Pancreas (tissue), 10 donors: ENCODE results near the gene NEIL3. TPM values are rescaled to one million over a fixed set of nuclear protein-coding genes. Genes with fewer than 3 reads are reported as not detected.

ENCODE experiments used
- ATAC-seq, 4 donors: fragments of 200-7000 bp; cut with Tn5 transposase; one replicate each; pipeline versions ENCODE4 v1.8.0 to v1.9.1; 2020; ENCODE audit warnings: mild to moderate bottlenecking in 4 of 4, moderate library complexity in 4 of 4
- DNase-seq, 6 donors: peaks; one replicate each; pipeline ENCODE4 v3.0.0-alpha.2; 2020
- FAIRE-seq: peaks from 2 replicates; lab custom pipeline; 2012; peaks lifted over from hg19 to GRCh38; lab: Jason Lieb, UNC
- H3K27ac ChIP-seq, 4 donors: fragments of 200-600 bp; sonication (generic); 1 replicate in 3 of 4; 2 replicates in 1 of 4; pipeline versions ENCODE4 v1.5.0 to v1.8.0; 2020
- H3K27me3 ChIP-seq, 4 donors: fragments of 200-600 bp; one replicate each; pipeline ENCODE4 v1.8.0; 2021
- H3K36me3 ChIP-seq, 3 donors: fragments of 200-600 bp; sonication (generic) in 1 of 3; one replicate each; pipeline versions ENCODE4 v1.5.0 to v1.8.0; 2020 to 2021
- H3K4me1 ChIP-seq, 3 donors: fragments of 200-600 bp; one replicate each; pipeline ENCODE4 v1.8.0; 2021
- H3K4me3 ChIP-seq, 4 donors: fragments of 200-600 bp; sonication (generic) in 2 of 4; one replicate each; pipeline versions ENCODE4 v1.5.0 to v1.8.0; 2020 to 2021
- H3K9me3 ChIP-seq, 4 donors: fragments of 200-600 bp; one replicate each; pipeline ENCODE4 v1.8.0; 2021
- WGBS, 2 donors: extraction: QIAGEN DNeasy Blood & Tissue Kit; methylation state at CpG; one replicate each; pipeline ENCODE4 v1.1.7; 2013; 5-methylcytosine and 5-hydroxymethylcytosine counted together
- intact Hi-C, 3 donors: fragments of 100-400 bp; cut with DNase I; formaldehyde crosslinking; loops; one replicate each; pipeline versions ENCODE4 v1.11.1 to v1.14.2; 2022
- polyA plus RNA-seq, 2 donors: library from polyadenylated mRNA; stranded (reverse); fragments of 200-250 nt; gene quantifications; one replicate each; pipeline ENCODE4 v1.2.3, GENCODE V29; 2013
- total RNA-seq, 6 donors: library from RNA; stranded (reverse); fragmentation: NEBNext Ultra II Directional in 4 of 6; extraction: Animal tissue kit (Norgen Biotek cat#: 25700) in 4 of 6; gene quantifications; one replicate each; pipeline versions ENCODE4 v1.2.1 to v1.2.4, GENCODE V29; 2021 to 2023
- TF ChIP-seq, protein P1 (sequence below), 4 donors: fragments of 200-600 bp; sonication (generic) in 3 of 4; IDR thresholded peaks; one replicate each; pipeline versions ENCODE4 v1.5.0 to v1.8.0; 2021; ENCODE audit warnings: antibody characterized with exemption in 4 of 4
- donor health status: healthy with polysubstance abuse.
- donor health status: DM: no; HTN: no; CAD: no; lungs with moderate emphysema.
- donor health status: DM: no; HTN: no; CAD: no.
- donor health status: control.
- donor health status: control.
- donor health status: Bipolar disorder and iron deficiency.
- donor health status: DM: yes; HTN: yes; CAD: no.
- donor health status: DM: no; HTN: no; CAD: no.
- donor health status: DM: no; HTN: no; CAD: no.
- donor health status: DM: yes; HTN: yes; CAD: no.

The NEIL3 gene
- total and polyA plus RNA-seq, 8 donors: 0.09 to 0.25 (median 0.18) TPM; not detected in 5

DNA sequence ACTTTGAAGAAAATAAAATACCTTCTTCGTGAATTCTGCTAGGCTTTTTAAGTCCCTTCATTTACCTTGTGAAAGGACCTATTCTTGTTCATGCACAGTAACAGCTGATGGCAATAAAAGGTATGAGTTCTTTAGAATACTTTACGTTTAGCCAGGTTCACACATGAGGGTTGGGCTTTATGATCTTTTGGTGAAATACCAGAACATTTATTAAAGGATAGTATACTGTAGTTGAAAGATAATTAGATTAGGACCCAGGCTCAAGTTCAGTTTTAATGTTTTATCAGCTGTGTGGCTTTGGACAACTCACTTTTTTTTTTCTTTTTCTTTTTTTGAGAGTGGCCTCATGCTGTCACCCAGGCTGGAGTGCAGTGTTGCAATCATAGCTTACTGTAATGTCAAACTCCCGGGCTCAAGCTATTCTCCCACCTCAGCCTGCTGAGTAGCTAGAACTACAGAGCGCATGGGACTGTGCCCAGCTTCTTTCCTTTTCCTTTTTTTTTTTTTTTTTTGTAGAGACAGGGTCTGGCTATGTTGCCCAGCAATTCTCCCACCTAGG is 28.2 kb upstream of the NEIL3 start:
- FAIRE-seq: no peak
- Histone ChIP-seq H3K9me3 (no peaks in the 10 kb centered on the region), H3K4me1 (no peaks in the 10 kb centered on the region), H3K36me3 (no peaks in the 10 kb centered on the region), H3K4me3 (no peak overlapping the region), H3K27ac (no peak overlapping the region), H3K27me3 (no peaks in the 10 kb centered on the region)
- intact Hi-C loops: no loop called here
- TF ChIP-seq, protein P1, sequence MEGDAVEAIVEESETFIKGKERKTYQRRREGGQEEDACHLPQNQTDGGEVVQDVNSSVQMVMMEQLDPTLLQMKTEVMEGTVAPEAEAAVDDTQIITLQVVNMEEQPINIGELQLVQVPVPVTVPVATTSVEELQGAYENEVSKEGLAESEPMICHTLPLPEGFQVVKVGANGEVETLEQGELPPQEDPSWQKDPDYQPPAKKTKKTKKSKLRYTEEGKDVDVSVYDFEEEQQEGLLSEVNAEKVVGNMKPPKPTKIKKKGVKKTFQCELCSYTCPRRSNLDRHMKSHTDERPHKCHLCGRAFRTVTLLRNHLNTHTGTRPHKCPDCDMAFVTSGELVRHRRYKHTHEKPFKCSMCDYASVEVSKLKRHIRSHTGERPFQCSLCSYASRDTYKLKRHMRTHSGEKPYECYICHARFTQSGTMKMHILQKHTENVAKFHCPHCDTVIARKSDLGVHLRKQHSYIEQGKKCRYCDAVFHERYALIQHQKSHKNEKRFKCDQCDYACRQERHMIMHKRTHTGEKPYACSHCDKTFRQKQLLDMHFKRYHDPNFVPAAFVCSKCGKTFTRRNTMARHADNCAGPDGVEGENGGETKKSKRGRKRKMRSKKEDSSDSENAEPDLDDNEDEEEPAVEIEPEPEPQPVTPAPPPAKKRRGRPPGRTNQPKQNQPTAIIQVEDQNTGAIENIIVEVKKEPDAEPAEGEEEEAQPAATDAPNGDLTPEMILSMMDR (IDR thresholded peaks at IDR 0.05): no peak
- no peak for DNase-seq
- peak in 1 of 4 donors; percentile 54 for ATAC-seq
- 60 to 68% methylated on average over 4 of the region's 4 CpGs for WGBS, 2 donors

DNA sequence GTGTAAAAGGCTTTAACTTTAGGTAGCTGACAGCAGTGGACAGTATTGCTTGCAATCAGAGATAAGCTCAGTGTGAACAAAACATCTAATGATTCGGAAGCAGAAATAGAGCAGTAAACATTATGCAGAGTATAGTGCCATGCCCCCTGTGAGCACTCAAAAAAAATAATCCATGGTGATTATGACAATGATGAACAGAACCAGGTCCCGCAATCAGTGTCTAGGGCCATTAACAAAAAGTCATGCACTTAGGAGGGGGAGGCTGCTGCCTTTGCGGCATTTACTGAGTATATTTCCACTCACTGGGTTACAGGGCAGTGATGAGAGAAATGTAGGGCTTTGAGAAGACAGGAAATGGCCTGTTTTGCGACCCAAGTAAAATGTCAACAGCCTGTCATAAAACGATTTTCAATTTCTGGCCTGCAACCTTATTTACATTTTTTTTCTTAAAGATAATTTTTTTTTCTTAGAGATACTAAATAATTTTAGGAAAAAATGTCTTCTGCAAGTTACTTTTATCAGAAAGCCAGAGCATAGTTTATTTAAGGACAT is 27.3 kb upstream of the NEIL3 start:
- Histone ChIP-seq H3K27me3 (no peaks in the 10 kb centered on the region), H3K4me1 (no peaks in the 10 kb centered on the region), H3K9me3 (no peaks in the 10 kb centered on the region), H3K36me3 (no peaks in the 10 kb centered on the region), H3K27ac (no peak overlapping the region), H3K4me3 (no peak overlapping the region)
- no peak for FAIRE-seq
- intact Hi-C loops: no loop called here
- 68 to 72% methylated on average over 5 of the region's 5 CpGs for WGBS, 2 donors
- no peak for ATAC-seq
- no peak for DNase-seq
- TF ChIP-seq, protein P1 (IDR thresholded peaks at IDR 0.05): no peak

DNA sequence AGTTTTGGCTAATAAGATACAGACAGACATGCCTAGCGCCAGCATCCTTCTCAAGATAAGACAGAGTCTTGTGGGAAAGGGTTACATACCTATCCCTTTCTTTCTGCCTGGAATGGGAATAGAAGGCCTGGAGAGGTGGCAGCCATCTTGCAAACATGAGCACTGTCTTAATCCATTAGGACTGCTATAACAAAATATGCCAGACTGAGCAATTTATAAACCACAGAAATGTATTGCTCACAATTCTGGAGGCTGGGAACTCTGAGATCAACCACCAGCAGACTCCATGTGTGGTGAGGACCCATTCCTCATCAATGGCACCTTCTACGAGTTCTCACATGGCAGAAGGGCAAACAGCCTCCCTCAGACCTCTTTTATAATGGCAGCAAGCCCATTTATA is 26.5 kb upstream of the NEIL3 start:
- no peak for FAIRE-seq
- Histone ChIP-seq H3K9me3 (no peaks in the 10 kb centered on the region), H3K4me3 (no peak overlapping the region), H3K27ac (no peak overlapping the region), H3K4me1 (no peaks in the 10 kb centered on the region), H3K27me3 (no peaks in the 10 kb centered on the region), H3K36me3 (no peaks in the 10 kb centered on the region)
- WGBS, 2 donors: 76 to 77% methylated on average over 2 of the region's 2 CpGs
- intact Hi-C loops: no loop called here
- TF ChIP-seq, protein P1 (IDR thresholded peaks at IDR 0.05): no peak
- no peak for DNase-seq
- no peak for ATAC-seq

DNA sequence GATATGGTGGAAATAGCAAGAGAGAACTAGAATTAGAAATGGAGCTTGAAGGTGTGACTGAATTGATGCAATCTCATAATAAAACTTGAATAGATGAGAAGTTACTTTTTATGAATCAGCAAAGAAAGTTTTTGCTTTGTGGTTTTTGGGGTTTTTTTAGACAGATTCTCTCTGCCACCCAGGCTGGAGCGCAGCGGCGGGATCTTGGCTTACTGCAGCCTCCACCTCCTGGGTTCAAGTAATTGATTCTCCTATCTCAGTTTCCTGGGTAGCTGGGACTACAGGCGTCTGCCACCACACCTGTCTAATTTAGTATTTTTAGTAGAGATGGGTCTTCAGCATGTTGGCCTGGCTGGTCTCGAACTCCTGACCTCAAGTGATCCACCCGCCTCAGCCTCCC is 23.7 kb upstream of the NEIL3 start:
- no peak for FAIRE-seq
- Histone ChIP-seq H3K27me3 (no peaks in the 10 kb centered on the region), H3K9me3 (no peaks in the 10 kb centered on the region), H3K27ac (no peak overlapping the region), H3K36me3 (no peaks in the 10 kb centered on the region), H3K4me3 (no peak overlapping the region), H3K4me1 (no peaks in the 10 kb centered on the region)
- TF ChIP-seq, protein P1 (IDR thresholded peaks at IDR 0.05): no peak
- no peak for DNase-seq
- ATAC-seq: no peak
- intact Hi-C loops: no loop called here
- 81 to 88% methylated on average over 6 of the region's 6 CpGs for WGBS, 2 donors

DNA sequence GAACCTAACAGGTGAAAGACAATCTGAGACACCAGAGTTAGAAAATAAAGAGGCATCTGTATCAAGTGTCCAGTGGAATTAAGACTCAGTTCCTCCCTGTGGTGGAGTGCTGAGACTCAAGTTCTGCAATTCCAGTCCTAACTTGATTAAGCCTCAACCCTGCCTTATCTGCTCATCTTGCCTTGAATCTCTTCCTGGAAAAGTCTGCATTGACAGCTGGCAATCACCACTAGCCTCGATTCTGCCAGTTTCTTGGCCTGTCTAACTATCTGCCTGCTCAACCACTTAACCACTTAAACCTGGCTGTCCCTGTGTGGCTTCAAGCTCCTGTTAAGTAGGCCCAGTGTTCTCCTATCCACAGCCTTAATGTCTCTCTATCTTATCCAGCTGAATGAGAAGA is 22.4 kb upstream of the NEIL3 start:
- ATAC-seq (no peak), DNase-seq (no peak), FAIRE-seq (no peak)
- Histone ChIP-seq H3K9me3 (no peaks in the 10 kb centered on the region), H3K27ac (no peak overlapping the region), H3K27me3 (no peaks in the 10 kb centered on the region), H3K4me3 (no peak overlapping the region), H3K36me3 (no peaks in the 10 kb centered on the region), H3K4me1 (no peaks in the 10 kb centered on the region)
- intact Hi-C loops: no loop called here
- TF ChIP-seq, protein P1 (IDR thresholded peaks at IDR 0.05): no peak
- WGBS, 2 donors: 10 to 27% methylated on average over 1 of the region's 1 CpG
